CD4-positive, alpha-beta T cell (primary cell): ENCODE measurements around the gene NCBP2. TPM values are rescaled to one million over a fixed set of nuclear protein-coding genes. Genes with fewer than 3 reads are reported as not detected.
A peak's percentile ranks its signal among the peaks of the same experiment; 100 is the strongest.

ENCODE experiments used
- ATAC-seq: fragments of 200-7000 bp; cut with Tn5 transposase; one replicate; pipeline ENCODE4 v1.10.0; 2022; ENCODE audit warnings: mild to moderate bottlenecking; ENCODE audit not compliant: poor library complexity
- CTCF ChIA-PET: fragments of 350-600 bp; sonication (Branson Sonifier 250); formaldehyde crosslinking; loops from one replicate; lab custom pipeline; 2021; ENCODE audit warnings: antibody characterized with exemption, inconsistent platforms; lab: Charles Lee
- POLR2A ChIA-PET: fragments of 350-600 bp; sonication (Branson Sonifier 250); formaldehyde crosslinking; loops from one replicate; lab custom pipeline; 2021; ENCODE audit warnings: antibody characterized with exemption, inconsistent platforms; lab: Charles Lee
- DNase-seq, 14 experiments: peaks; one replicate each; pipeline ENCODE4 v3.0.0-alpha.2; 2013 to 2020; ENCODE audit warnings: mixed read lengths in 2 of 14
- H3K27ac ChIP-seq, 2 donors: one replicate each; pipeline versions ENCODE4 v1.5.1 to v1.7.0; 2013; ENCODE audit warnings: low read length in 2 of 2, low read depth in 1 of 2, mild to moderate bottlenecking in 1 of 2
- H3K27me3 ChIP-seq, 2 experiments: 1 replicate in 1 of 2; 2 replicates in 1 of 2; pipeline versions ENCODE4 v1.6.1 to v1.7.0; 2013; ENCODE audit warnings: low read length in 2 of 2, control low read depth in 1 of 2, mild to moderate bottlenecking in 1 of 2, moderate library complexity in 1 of 2; ENCODE audit not compliant: insufficient read depth in 2 of 2, control insufficient read depth in 1 of 2
- H3K36me3 ChIP-seq: one replicate; pipeline ENCODE4 v1.6.1; 2013; ENCODE audit warnings: low read length, control low read depth; ENCODE audit not compliant: insufficient read depth
- H3K4me1 ChIP-seq: one replicate; pipeline ENCODE4 v1.6.1; 2013; ENCODE audit warnings: low read length, control low read depth; ENCODE audit not compliant: insufficient read depth
- H3K4me3 ChIP-seq: one replicate; pipeline ENCODE4 v1.5.1; 2013; ENCODE audit warnings: mild to moderate bottlenecking, low read length, moderate library complexity
- H3K9me3 ChIP-seq, 2 experiments: 1 replicate in 1 of 2; 2 replicates in 1 of 2; pipeline versions ENCODE4 v1.6.1 to v1.7.0; 2013; ENCODE audit warnings: low read length in 2 of 2, mild to moderate bottlenecking in 2 of 2, control low read depth in 1 of 2, moderate library complexity in 1 of 2; ENCODE audit not compliant: control insufficient read depth in 1 of 2, insufficient read depth in 1 of 2
- H3K27ac Mint-ChIP-seq: one replicate; pipeline ENCODE4 v1.8.0; 2020; ENCODE audit warnings: mixed read lengths
- H3K27me3 Mint-ChIP-seq: one replicate; pipeline ENCODE4 v1.8.0; 2021; ENCODE audit warnings: mixed read lengths
- H3K36me3 Mint-ChIP-seq: one replicate; pipeline ENCODE4 v1.8.0; 2021; ENCODE audit warnings: low read depth, mixed read lengths
- H3K4me1 Mint-ChIP-seq: one replicate; pipeline ENCODE4 v1.8.0; 2021; ENCODE audit warnings: low read depth, mixed read lengths
- H3K4me3 Mint-ChIP-seq: one replicate; pipeline ENCODE4 v1.8.0; 2020; ENCODE audit warnings: mild to moderate bottlenecking, mixed read lengths
- H3K9me3 Mint-ChIP-seq: one replicate; pipeline ENCODE4 v1.8.0; 2020; ENCODE audit warnings: mixed read lengths
- intact Hi-C, 2 experiments: fragments of 100-400 bp; cut with DNase I in 1 of 2; cut with micrococcal nuclease in 1 of 2; formaldehyde crosslinking; loops; one replicate each; pipeline versions ENCODE4 v1.15.1 to v1.9.0; 2023 to 2025; cut with DNase I, micrococcal nuclease
- total RNA-seq, 174 experiments: library from RNA in 2 of 174; stranded (reverse) in 2 of 174; gene quantifications; one replicate each; pipeline ENCODE4 v1.2.3 and lab custom pipeline; 2021 to 2026
- TF ChIP-seq, protein P1 (sequence below): fragments of 200-600 bp; IDR thresholded peaks from one replicate; pipeline ENCODE4 v1.8.0; 2022; ENCODE audit warnings: antibody characterized with exemption, mild to moderate bottlenecking

NCBP2 gene
- total RNA-seq, 2 experiments from 2014 or later = 41.4 to 44.6 TPM

DNA sequence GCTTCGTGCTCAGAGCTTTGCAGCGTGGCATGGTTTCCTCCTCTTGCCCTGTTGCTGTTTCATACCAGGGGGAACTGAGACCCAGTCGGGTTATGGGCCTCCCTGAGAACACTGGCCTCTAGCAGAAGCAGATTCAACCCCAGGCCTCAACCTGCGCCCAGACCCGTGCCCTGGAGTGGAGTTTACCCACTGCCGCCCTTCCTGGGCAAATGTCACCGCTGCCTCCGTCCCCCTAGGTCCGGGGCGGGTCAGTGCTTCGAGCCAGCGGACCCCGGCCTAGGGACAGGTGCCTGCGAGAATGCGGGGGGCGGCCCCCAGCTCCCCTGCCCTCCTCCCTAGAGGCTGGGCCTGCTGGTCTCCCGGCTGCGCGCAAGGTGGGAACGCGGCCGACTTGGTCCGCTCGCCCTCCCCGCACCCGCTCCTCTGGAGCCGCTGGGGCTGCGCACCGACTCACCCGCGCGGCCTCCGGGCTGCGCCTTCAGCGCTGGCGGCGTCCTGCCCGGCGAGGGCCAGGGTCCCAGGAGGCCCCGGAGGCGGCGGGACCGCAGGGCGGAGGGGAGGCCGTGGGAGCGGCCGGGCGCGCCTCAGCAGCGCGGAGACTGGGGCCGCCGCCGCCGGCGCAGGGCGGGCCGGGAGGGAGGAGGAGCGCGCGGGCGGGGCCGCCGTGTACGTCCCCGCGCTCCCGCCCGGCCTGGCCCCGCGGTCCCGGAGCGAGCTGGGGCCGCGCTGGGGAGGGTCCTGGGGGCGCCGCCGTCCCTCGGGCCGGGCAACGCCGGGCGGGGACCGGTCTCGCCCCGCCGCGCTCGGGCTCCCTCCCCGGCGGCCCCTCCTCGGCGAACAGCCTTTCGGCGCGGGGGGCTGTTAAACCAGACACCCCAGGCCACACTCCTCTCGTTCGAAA, 26.2 kb upstream of the NCBP2 start, which contains the start of gene PIGZ:
PIGZ (minus strand) TSS at position 601 of the 901 bp plus-strand sequence. CDS start 16,802 bp downstream, outside the sequence.
- TF ChIP-seq, protein P1, sequence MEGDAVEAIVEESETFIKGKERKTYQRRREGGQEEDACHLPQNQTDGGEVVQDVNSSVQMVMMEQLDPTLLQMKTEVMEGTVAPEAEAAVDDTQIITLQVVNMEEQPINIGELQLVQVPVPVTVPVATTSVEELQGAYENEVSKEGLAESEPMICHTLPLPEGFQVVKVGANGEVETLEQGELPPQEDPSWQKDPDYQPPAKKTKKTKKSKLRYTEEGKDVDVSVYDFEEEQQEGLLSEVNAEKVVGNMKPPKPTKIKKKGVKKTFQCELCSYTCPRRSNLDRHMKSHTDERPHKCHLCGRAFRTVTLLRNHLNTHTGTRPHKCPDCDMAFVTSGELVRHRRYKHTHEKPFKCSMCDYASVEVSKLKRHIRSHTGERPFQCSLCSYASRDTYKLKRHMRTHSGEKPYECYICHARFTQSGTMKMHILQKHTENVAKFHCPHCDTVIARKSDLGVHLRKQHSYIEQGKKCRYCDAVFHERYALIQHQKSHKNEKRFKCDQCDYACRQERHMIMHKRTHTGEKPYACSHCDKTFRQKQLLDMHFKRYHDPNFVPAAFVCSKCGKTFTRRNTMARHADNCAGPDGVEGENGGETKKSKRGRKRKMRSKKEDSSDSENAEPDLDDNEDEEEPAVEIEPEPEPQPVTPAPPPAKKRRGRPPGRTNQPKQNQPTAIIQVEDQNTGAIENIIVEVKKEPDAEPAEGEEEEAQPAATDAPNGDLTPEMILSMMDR = no peak
- Histone ChIP-seq H3K4me1 (peaks cover 11% of the 10 kb centered on the region), H3K27ac (no peak within 1 kb of the TSS), H3K4me3 (peak within 1 kb of the TSS; percentile 52), H3K9me3 (no peaks in the 10 kb centered on the region), H3K36me3 (no peaks in the 10 kb centered on the region), H3K27me3 (peaks cover 0 to 6% of the 10 kb centered on the region in 2 experiments)
- POLR2A ChIA-PET = interaction anchor here (0.6 to 1.9 kb wide), 2 partner anchors 26 to 677 kb away, joined by 3 to 10 read pairs; partner anchors contain the start of gene NCBP2
- intact Hi-C loops = loop anchor here in 1 of 2 experiments (2.0 kb wide), 1 partner anchor 26 kb away; the partner anchor contains the start of gene NCBP2
- Mint-ChIP-seq H3K4me3 (peak within 1 kb of the TSS; percentile 87), H3K9me3 (no peaks in the 10 kb centered on the region), H3K27ac (no peak within 1 kb of the TSS), H3K27me3 (peaks cover 19% of the 10 kb centered on the region), H3K36me3 (no peaks in the 10 kb centered on the region), H3K4me1 (peaks cover 11% of the 10 kb centered on the region)
- ATAC-seq = peak; percentile 64
- CTCF ChIA-PET = interaction anchor here (1.3 to 1.5 kb wide), 2 partner anchors 27 to 152 kb away, joined by 3 read pairs; partner anchors contain the start of gene NCBP2
- peak in 8 of 14 experiments; percentile 13 to 70 (median 35) for DNase-seq

DNA sequence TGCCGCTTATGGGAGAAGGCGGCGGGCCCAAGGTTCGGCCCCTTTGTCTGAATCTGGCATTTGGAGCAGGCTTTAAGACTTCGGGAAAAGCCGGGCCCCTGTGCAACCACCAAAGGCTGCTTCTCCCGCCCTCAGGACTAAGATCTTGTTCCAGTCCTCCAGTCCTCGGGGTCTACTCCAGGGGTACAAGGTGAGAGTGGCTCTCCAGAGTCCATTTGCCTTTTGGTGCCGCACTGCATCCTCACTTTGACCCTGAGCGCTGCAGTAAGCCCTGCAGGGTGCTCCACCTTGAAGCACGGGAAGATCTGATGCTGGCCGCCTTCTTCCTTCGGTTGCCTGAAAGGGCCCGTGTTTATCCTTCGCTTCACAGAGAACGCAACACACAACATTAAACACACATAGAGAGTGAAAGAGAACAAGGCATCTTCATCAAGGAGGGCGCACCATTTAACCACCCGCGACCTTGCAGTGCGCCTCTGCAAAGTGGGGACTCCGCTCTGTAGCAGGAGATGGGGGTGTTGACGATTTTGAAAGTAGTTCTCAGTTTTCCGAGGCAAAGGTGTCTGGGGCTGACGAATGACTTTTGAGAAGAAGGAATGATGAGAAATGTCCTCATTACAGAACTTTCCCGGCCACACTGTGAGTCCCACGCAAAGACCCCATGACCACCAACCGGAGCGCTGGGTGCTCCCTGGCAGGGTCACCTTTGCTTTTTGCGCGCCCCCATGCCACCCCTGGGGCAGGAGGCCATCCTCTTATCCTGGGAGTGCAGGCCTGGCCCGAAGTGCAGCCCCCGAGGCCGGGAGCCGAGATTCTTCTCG, 25.3 kb upstream of the NCBP2 start:
- Mint-ChIP-seq H3K9me3 (no peaks in the 10 kb centered on the region), H3K27ac (no peak overlapping the region), H3K4me3 (peak overlapping the region; percentile 78), H3K36me3 (no peaks in the 10 kb centered on the region), H3K4me1 (peaks cover 11% of the 10 kb centered on the region), H3K27me3 (peaks cover 19% of the 10 kb centered on the region)
- intact Hi-C loops = loop anchor here (2.0 kb wide), 2 partner anchors 21 to 25 kb away; partner anchors contain the start of gene NCBP2 (in 1 of the 2)
- TF ChIP-seq, protein P1 = no peak
- Histone ChIP-seq H3K4me3 (peak overlapping the region; percentile 50), H3K9me3 (no peaks in the 10 kb centered on the region), H3K4me1 (peaks cover 11% of the 10 kb centered on the region), H3K27ac (no peak overlapping the region), H3K27me3 (peaks cover 0 to 6% of the 10 kb centered on the region in 2 experiments), H3K36me3 (no peaks in the 10 kb centered on the region)
- ATAC-seq = no peak
- POLR2A ChIA-PET = interaction anchor here (0.6 to 1.9 kb wide), 2 partner anchors 26 to 677 kb away, joined by 3 to 10 read pairs; partner anchors contain the start of gene NCBP2
- CTCF ChIA-PET = interaction anchor here (1.3 kb wide), 1 partner anchor 26 kb away, joined by 3 read pairs; the partner anchor contains the start of gene NCBP2
- no peak for DNase-seq
